Retinal pigment epithelial cell (primary cell): ENCODE data around the gene EIF4E2.
"Not testable (repeated sequence)": the region's sequence is repeated elsewhere in the genome, so short reads cannot be mapped to it uniquely, and the experiment has no call there.

Experiments
- DNase-seq: peaks from one replicate; pipeline ENCODE4 v3.0.0-alpha.2; 2010; ENCODE audit warnings: low read depth
- H3K4me3 ChIP-seq: 2 replicates; pipeline ENCODE4 v1.5.1; 2011; ENCODE audit warnings: mild to moderate bottlenecking, low read length, control low read depth, moderate library complexity
- CTCF ChIP-seq: conservative IDR thresholded peaks from 2 replicates; pipeline ENCODE4 v1.5.1; 2011; ENCODE audit warnings: low read depth, low read length, control low read depth, inconsistent platforms

The EIF4E2 gene

GRCh38 chr2:232569541-232569940, 19.1 kb downstream of the EIF4E2 start:
- no peak for DNase-seq
- H3K4me3 ChIP-seq = no peak overlapping the region
- TF ChIP-seq CTCF = no peak

- H3K4me3 ChIP-seq, DNase-seq: not testable (repeated sequence)
These were observed 20.0 kb downstream of the EIF4E2 start for GRCh38 chr2:232570481-232570880.

- TF ChIP-seq CTCF = no peak
- no peak for DNase-seq
- H3K4me3 ChIP-seq = no peak overlapping the region
These were observed 20.6 kb downstream of the EIF4E2 start for GRCh38 chr2:232571026-232571474.

- TF ChIP-seq CTCF = no peak
- no peak for DNase-seq
- H3K4me3 ChIP-seq = no peak overlapping the region
These were observed 22.6 kb downstream of the EIF4E2 start for GRCh38 chr2:232573042-232573441.

- DNase-seq = no peak
- TF ChIP-seq CTCF = no peak
These were observed 23.4 kb downstream of the EIF4E2 start for GRCh38 chr2:232573771-232574435.

GRCh38 chr2:232574674-232575403, 24.4 kb downstream of the EIF4E2 start:
- no peak for TF ChIP-seq CTCF
- DNase-seq = no peak
- H3K4me3 ChIP-seq = no peak overlapping the region

More at GRCh38 chr2:232573771-232574435, 23.4 kb downstream of the EIF4E2 start:
- H3K4me3 ChIP-seq = no peak overlapping the region

GRCh38 chr2:232575404-232575746, 24.9 kb downstream of the EIF4E2 start:
- no peak overlapping the region for H3K4me3 ChIP-seq
- no peak for TF ChIP-seq CTCF
- no peak for DNase-seq
